Subcutaneous adipose tissue (tissue), 4 donors: ENCODE measurements around the gene VTI1A. TPM values are rescaled to one million over a fixed set of nuclear protein-coding genes. Genes with fewer than 3 reads are reported as not detected.

Experiments
- CTCF ChIP-seq: fragments of 450-650 bp; IDR thresholded peaks from one replicate; pipeline ENCODE4 v1.5.1; 2016; ENCODE audit warnings: low read depth, mild to moderate bottlenecking, control low read depth, antibody characterized with exemption, moderate library complexity
- total RNA-seq, 4 donors: library from RNA; depleted of rRNA; stranded (reverse); fragments of >200 nt; gene quantifications; one replicate each; pipeline ENCODE4 v1.1.0, GENCODE V29; 2016

VTI1A gene
- total RNA-seq, 4 donors from 2014 or later, result 48.4 to 70.3 (median 61.9) TPM

- TF ChIP-seq CTCF, result no peak
These were observed 338.1 kb downstream of the VTI1A start for GRCh38 chr10:112785089-112785488.

- TF ChIP-seq CTCF, result no peak
These were observed 342.2 kb downstream of the VTI1A start for GRCh38 chr10:112789248-112789647.

- TF ChIP-seq CTCF, result no peak
These were observed 343.0 kb downstream of the VTI1A start for GRCh38 chr10:112790030-112790429.

- TF ChIP-seq CTCF, result no peak
These were observed 343.9 kb downstream of the VTI1A start for GRCh38 chr10:112790921-112791320.

- no peak for TF ChIP-seq CTCF
These were observed 344.4 kb downstream of the VTI1A start for GRCh38 chr10:112791447-112791846.

- TF ChIP-seq CTCF, result no peak
These were observed 345.6 kb downstream of the VTI1A start for GRCh38 chr10:112792487-112793201.

GRCh38 chr10:112793202-112793921, 346.3 kb downstream of the VTI1A start:
- TF ChIP-seq CTCF, result no peak
